DOHH2 (cell line): ENCODE results near the gene GRID1.

Experiments used
- EZH2phosphoT487 ChIP-seq: fragments of 200-600 bp; sonication (generic); IDR thresholded peaks from 2 replicates; pipeline ENCODE4 v1.6.1; 2017; ENCODE audit warnings: borderline replicate concordance, mild to moderate bottlenecking, antibody characterized with exemption, low read length, moderate library complexity, mixed read lengths
- TF ChIP-seq, protein P1 (sequence below): fragments of 200-600 bp; sonication (generic); IDR thresholded peaks from one replicate; pipeline ENCODE4 v1.5.1; 2014; ENCODE audit warnings: antibody characterized with exemption, mild to moderate bottlenecking, low read depth, low read length; ENCODE audit not compliant: poor library complexity, severe bottlenecking

DNA sequence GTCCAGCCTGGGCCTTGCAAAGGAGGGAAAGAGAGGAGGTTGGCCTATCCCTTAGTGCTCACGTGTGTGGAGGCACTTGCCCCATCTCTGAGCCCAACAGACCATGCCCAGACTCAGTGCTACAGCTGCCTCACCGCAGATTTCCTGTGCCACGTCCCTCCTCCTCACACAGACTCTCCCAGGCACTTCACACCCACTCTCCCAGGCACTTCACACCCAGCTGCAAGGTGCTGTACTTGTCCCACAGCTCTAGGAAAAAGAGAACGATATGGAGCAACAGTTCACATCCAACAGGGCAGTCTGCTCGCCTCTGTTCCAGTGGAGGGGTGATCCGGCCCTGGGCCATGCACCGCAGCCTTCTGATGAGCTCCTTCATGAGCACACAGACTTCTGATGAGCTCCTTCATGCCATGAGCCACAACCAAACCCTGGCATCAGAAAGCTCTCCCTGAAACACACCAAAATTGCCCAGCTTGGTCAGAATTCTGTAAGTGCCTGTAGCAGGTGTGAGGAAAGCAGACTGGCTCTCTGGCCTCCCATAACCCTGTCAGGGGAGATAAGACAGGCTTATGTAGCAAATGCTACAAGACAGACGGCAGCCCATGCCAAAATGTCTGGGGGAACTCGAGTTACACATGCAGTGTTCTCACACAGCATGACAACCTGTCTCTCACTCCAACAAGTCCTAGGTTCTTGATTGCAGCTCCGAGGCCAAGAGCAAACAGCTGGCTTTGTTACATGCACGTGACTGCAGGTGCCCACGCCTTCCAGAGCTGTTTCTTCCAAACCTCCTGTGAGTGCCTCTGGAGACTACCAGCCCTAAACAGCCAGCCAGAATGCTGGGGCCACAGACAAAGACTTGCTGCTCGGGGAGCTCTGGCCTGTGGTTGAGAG, 348.5 kb downstream of the GRID1 start:
- TF ChIP-seq, protein P1, sequence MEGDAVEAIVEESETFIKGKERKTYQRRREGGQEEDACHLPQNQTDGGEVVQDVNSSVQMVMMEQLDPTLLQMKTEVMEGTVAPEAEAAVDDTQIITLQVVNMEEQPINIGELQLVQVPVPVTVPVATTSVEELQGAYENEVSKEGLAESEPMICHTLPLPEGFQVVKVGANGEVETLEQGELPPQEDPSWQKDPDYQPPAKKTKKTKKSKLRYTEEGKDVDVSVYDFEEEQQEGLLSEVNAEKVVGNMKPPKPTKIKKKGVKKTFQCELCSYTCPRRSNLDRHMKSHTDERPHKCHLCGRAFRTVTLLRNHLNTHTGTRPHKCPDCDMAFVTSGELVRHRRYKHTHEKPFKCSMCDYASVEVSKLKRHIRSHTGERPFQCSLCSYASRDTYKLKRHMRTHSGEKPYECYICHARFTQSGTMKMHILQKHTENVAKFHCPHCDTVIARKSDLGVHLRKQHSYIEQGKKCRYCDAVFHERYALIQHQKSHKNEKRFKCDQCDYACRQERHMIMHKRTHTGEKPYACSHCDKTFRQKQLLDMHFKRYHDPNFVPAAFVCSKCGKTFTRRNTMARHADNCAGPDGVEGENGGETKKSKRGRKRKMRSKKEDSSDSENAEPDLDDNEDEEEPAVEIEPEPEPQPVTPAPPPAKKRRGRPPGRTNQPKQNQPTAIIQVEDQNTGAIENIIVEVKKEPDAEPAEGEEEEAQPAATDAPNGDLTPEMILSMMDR = no peak
- no peak for TF ChIP-seq EZH2phosphoT487
